HepG2 (cell line): ENCODE measurements around the gene ADCYAP1R1. TPM values are rescaled to one million over a fixed set of nuclear protein-coding genes. Genes with fewer than 3 reads are reported as not detected.

ENCODE experiments used
- ATAC-seq: fragments of 200-7000 bp; cut with Tn5 transposase; 3 replicates; pipeline ENCODE4 v1.9.1; 2020; ENCODE audit warnings: mild to moderate bottlenecking, moderate library complexity
- Bru-seq: library from RNA; stranded (reverse); fragments of 400-500 nt; gene quantifications from one replicate; lab custom pipeline; 2021; lab: Mats Ljungman, UMichigan
- BruChase-seq, 2 experiments: library from RNA; stranded (reverse); fragments of 400-500 nt; gene quantifications; one replicate each; lab custom pipeline; 2021; lab: Mats Ljungman, UMichigan
- BruUV-seq: library from RNA; stranded (reverse); fragments of 400-500 nt; replicated peaks from 2 replicates; lab custom pipeline; 2021; lab: Mats Ljungman, UMichigan
- CTCF ChIA-PET: fragments of 300-600 bp; formaldehyde crosslinking; extraction: SDS; loops from one replicate; lab custom pipeline; 2021; ENCODE audit warnings: low total read pairs, inconsistent platforms, low intra/inter-chr PET ratio; lab: Yijun Ruan, JAX
- POLR2A ChIA-PET: fragments of 350-600 bp; sonication (Branson Sonifier 250); formaldehyde crosslinking; loops from one replicate; lab custom pipeline; 2020; ENCODE audit warnings: antibody characterized with exemption, inconsistent platforms; lab: Yijun Ruan, JAX
- DNase-seq: peaks from one replicate; pipeline ENCODE4 v3.0.0-alpha.2; 2015; ENCODE audit warnings: low spot score
- FAIRE-seq: peaks from 3 replicates; lab custom pipeline; 2011; peaks lifted over from hg19 to GRCh38; lab: Jason Lieb, UNC
- H2AFZ ChIP-seq: one replicate; pipeline ENCODE4 v1.6.1; 2011; ENCODE audit warnings: low read length, inconsistent platforms
- H3K27ac ChIP-seq: fragments of 300-600 bp; 3 replicates; pipeline ENCODE4 v1.8.0; 2011; ENCODE audit warnings: mixed run types, mild to moderate bottlenecking, mixed read lengths, low read length, inconsistent platforms; ENCODE audit not compliant: insufficient read depth; ENCODE audit errors: extremely low read length
- H3K27me3 ChIP-seq, 2 experiments: fragments of 200-600 bp in 1 of 2; 2 replicates in 1 of 2; 3 replicates in 1 of 2; pipeline versions ENCODE4 v1.6.0 to v1.8.0; 2011; ENCODE audit warnings: low read length in 2 of 2, mild to moderate bottlenecking in 2 of 2, moderate library complexity in 2 of 2, inconsistent platforms in 1 of 2; ENCODE audit not compliant: insufficient read depth in 2 of 2, control insufficient read depth in 1 of 2
- H3K36me3 ChIP-seq, 2 experiments: fragments of 200-600 bp in 1 of 2; replicated peaks in 1 of 2; 2 replicates in 1 of 2; 3 replicates in 1 of 2; pipeline versions ENCODE4 v1.5.1 to v1.8.0; 2011; ENCODE audit warnings: low read length in 2 of 2, inconsistent platforms in 1 of 2; ENCODE audit not compliant: insufficient read depth in 2 of 2, control insufficient read depth in 1 of 2
- H3K4me1 ChIP-seq: 2 replicates; pipeline ENCODE4 v1.5.1; 2012; ENCODE audit warnings: low read length, inconsistent platforms; ENCODE audit not compliant: insufficient read depth
- H3K4me2 ChIP-seq: 2 replicates; pipeline ENCODE4 v1.6.0; 2011; ENCODE audit warnings: low read depth, low read length, inconsistent platforms
- H3K4me3 ChIP-seq, 3 experiments: fragments of 200-600 bp in 1 of 3; sonication (generic), shearing (Covaris generic) in 1 of 3; replicated peaks in 1 of 3; 2 replicates each; pipeline ENCODE4 v1.5.1; 2011 to 2016; ENCODE audit warnings: low read length in 3 of 3, inconsistent platforms in 2 of 3, low read depth in 2 of 3, mild to moderate bottlenecking in 2 of 3, control low read depth in 1 of 3, mixed read lengths in 1 of 3; ENCODE audit not compliant: insufficient read depth in 1 of 3
- H3K79me2 ChIP-seq: one replicate; pipeline ENCODE4 v1.6.1; 2011; ENCODE audit warnings: low read length, inconsistent platforms; ENCODE audit not compliant: insufficient read depth
- H3K9ac ChIP-seq: 2 replicates; pipeline ENCODE4 v1.6.0; 2011; ENCODE audit warnings: mild to moderate bottlenecking, low read depth, low read length, inconsistent platforms; ENCODE audit not compliant: insufficient read depth
- H3K9me3 ChIP-seq: 2 replicates; pipeline ENCODE4 v1.5.1; 2012; ENCODE audit warnings: mild to moderate bottlenecking, low read length
- H4K20me1 ChIP-seq: 2 replicates; pipeline ENCODE4 v1.6.0; 2011; ENCODE audit warnings: inconsistent platforms, mild to moderate bottlenecking, low read length, moderate library complexity; ENCODE audit not compliant: insufficient read depth
- ARID2 ChIP-seq: sonication (generic); formaldehyde crosslinking; IDR thresholded peaks from 2 replicates; pipeline ENCODE4 v1.8.1; 2022; ENCODE audit warnings: mild to moderate bottlenecking, missing genetic modification reagents, borderline replicate concordance
- ATF7 ChIP-seq, 2 experiments: fragments of 450-650 bp in 1 of 2; sonication (generic) in 1 of 2; formaldehyde crosslinking in 1 of 2; IDR thresholded peaks; 2 replicates each; pipeline versions ENCODE4 v1.4.0 to v1.6.1; 2016 to 2020; ENCODE audit warnings: antibody characterized with exemption in 1 of 2, mild to moderate bottlenecking in 1 of 2, missing genetic modification reagents in 1 of 2
- KDM1A ChIP-seq: IDR thresholded peaks from 2 replicates; pipeline ENCODE4 v1.6.1; 2016; ENCODE audit warnings: missing compliant biosample characterization
- NR3C1 ChIP-seq: sonication (generic); formaldehyde crosslinking; IDR thresholded peaks from 2 replicates; pipeline ENCODE4 v1.4.0; 2020; ENCODE audit warnings: missing genetic modification reagents
- PHB2 ChIP-seq: fragments of 450-650 bp; IDR thresholded peaks from 2 replicates; pipeline ENCODE4 v1.6.1; 2018; ENCODE audit not compliant: partially characterized antibody
- ZKSCAN1 ChIP-seq: fragments of 150-350 bp; IDR thresholded peaks from 2 replicates; pipeline ENCODE4 v1.6.1; 2014; ENCODE audit warnings: low read length
- ZNF256 ChIP-seq: sonication (generic); formaldehyde crosslinking; conservative IDR thresholded peaks from 2 replicates; pipeline ENCODE4 v1.4.0; 2020; ENCODE audit warnings: missing genetic modification reagents
- ZNF335 ChIP-seq: sonication (generic); formaldehyde crosslinking; IDR thresholded peaks from 2 replicates; pipeline ENCODE4 v1.4.0; 2020; ENCODE audit warnings: missing genetic modification reagents
- ZNF567 ChIP-seq: sonication (generic); formaldehyde crosslinking; IDR thresholded peaks from 2 replicates; pipeline ENCODE4 v1.8.1; 2023; ENCODE audit warnings: mild to moderate bottlenecking, missing genetic modification reagents, borderline replicate concordance
- WGBS: methylation state at CpG from one replicate; pipeline ENCODE4 v1.1.6; 2017; ENCODE audit warnings: low lambda C conversion rate; 5-methylcytosine and 5-hydroxymethylcytosine counted together
- in situ Hi-C: cut with HindIII; loops from 2 replicates; pipeline ENCODE4 v1.10.0; 2017; ENCODE audit warnings: low pct_unique_long_range_greater_than_20kb; ENCODE audit not compliant: extremely low pct_ligation_motif_present
- intact Hi-C: fragments of 100-400 bp; cut with micrococcal nuclease; formaldehyde crosslinking; loops from one replicate; pipeline ENCODE4 v1.10.0; 2022; ENCODE audit not compliant: unreplicated experiment
- long read RNA-seq, 2 experiments: library from RNA in 1 of 2; library from polyadenylated mRNA in 1 of 2; stranded (forward) in 1 of 2; unstranded in 1 of 2; transcript quantifications; one replicate each; pipeline ENCODE4 v2.0.0, GENCODE V29; 2019 to 2022
- polyA minus RNA-seq, 3 experiments: library from RNA; depleted of rRNA, polyadenylated mRNA; stranded (reverse); fragments of >200 nt; gene quantifications; 2 replicates each; pipeline ENCODE4 v1.2.3, GENCODE V29; 2011; ENCODE audit warnings: low replicate concordance in 1 of 3
- polyA plus RNA-seq, 8 experiments: library from polyadenylated mRNA; depleted of rRNA in 3 of 8; stranded (reverse) in 7 of 8; unstranded in 1 of 8; fragments of >200 nt; fragmentation: Illumina TruSeq in 4 of 8; extraction: Trizol in 4 of 8; gene quantifications; 2 replicates each; pipeline versions ENCODE4 v1.2.1 to v1.2.3, GENCODE V29; 2011 to 2016; ENCODE audit warnings: low read depth in 4 of 8, missing spikeins in 1 of 8, mixed read lengths in 1 of 8; ENCODE audit not compliant: insufficient read depth in 1 of 8
- total RNA-seq, 5 experiments: library from RNA; depleted of rRNA; stranded (reverse); fragments of >200 nt; fragmentation: Illumina TruSeq; extraction: Trizol; gene quantifications; 2 replicates each; pipeline ENCODE4 v1.2.3, GENCODE V29; 2016; ENCODE audit warnings: low read depth in 1 of 5
- TF ChIP-seq, protein P1 (sequence below): IDR thresholded peaks from 2 replicates; pipeline ENCODE4 v1.6.1; 2016; ENCODE audit warnings: missing biosample characterization, missing genetic modification reagents, low read depth
- TF ChIP-seq, protein P2 (sequence below): sonication (generic); formaldehyde crosslinking; IDR thresholded peaks from 2 replicates; pipeline ENCODE4 v1.5.1; 2020; ENCODE audit warnings: mild to moderate bottlenecking, missing genetic modification reagents
- TF ChIP-seq, protein P3 (sequence below): IDR thresholded peaks from 2 replicates; pipeline ENCODE4 v1.6.1; 2018; ENCODE audit warnings: missing genetic modification reagents, mild to moderate bottlenecking, missing compliant biosample characterization
- TF ChIP-seq, protein P4 (sequence below): IDR thresholded peaks from 2 replicates; pipeline ENCODE4 v1.6.1; 2016; ENCODE audit warnings: low read depth, borderline replicate concordance

The ADCYAP1R1 gene
- total RNA-seq (2016; rRNA removed; fragmentation: Illumina TruSeq; extraction: Trizol) (not detected in 2 replicates), polyA plus RNA-seq (2011; rRNA removed) (not detected in 2 replicates), polyA minus RNA-seq (2011; rRNA and poly(A)+ RNA removed; ENCODE audit: low replicate concordance) (0.02 TPM in 1 of 2 replicates, not detected in the other), Bru-seq, nascent RNA (not detected), BruChase-seq, experiment 1, labeled RNA remaining after a 6-hour chase (not detected), BruChase-seq, experiment 2, labeled RNA remaining after a 2-hour chase (not detected)
- total RNA-seq (2016; cell fraction: cytosol; rRNA removed; fragmentation: Illumina TruSeq; extraction: Trizol; ENCODE audit: low read depth) = not detected in 2 replicates
- total RNA-seq (2016; cell fraction: insoluble cytoplasmic fraction; rRNA removed; fragmentation: Illumina TruSeq; extraction: Trizol) = not detected in 2 replicates
- total RNA-seq (2016; cell fraction: membrane; rRNA removed; fragmentation: Illumina TruSeq; extraction: Trizol) = not detected in 2 replicates
- total RNA-seq (2016; cell fraction: nucleus; rRNA removed; fragmentation: Illumina TruSeq; extraction: Trizol) = not detected in 2 replicates
- polyA plus RNA-seq (2011; cell fraction: cytosol; rRNA removed) = not detected in 2 replicates
- not detected in 2 replicates for polyA plus RNA-seq (2011; cell fraction: nucleus; rRNA removed)
- not detected in 2 replicates for polyA plus RNA-seq (2012)
- polyA plus RNA-seq (2016; cell fraction: cytosol; fragmentation: Illumina TruSeq; extraction: Trizol; ENCODE audit: low read depth) = not detected in 2 replicates
- not detected in 2 replicates for polyA plus RNA-seq (2016; cell fraction: insoluble cytoplasmic fraction; fragmentation: Illumina TruSeq; extraction: Trizol; ENCODE audit: low read depth)
- not detected in 2 replicates for polyA plus RNA-seq (2016; cell fraction: membrane; fragmentation: Illumina TruSeq; extraction: Trizol; ENCODE audit: low read depth)
- polyA plus RNA-seq (2016; cell fraction: nucleus; fragmentation: Illumina TruSeq; extraction: Trizol; ENCODE audit: insufficient read depth, low read depth) = not detected in 2 replicates
- not detected in 2 replicates for polyA minus RNA-seq (2011; cell fraction: cytosol; rRNA and poly(A)+ RNA removed)
- not detected in 2 replicates for polyA minus RNA-seq (2011; cell fraction: nucleus; rRNA and poly(A)+ RNA removed)
- long read RNA-seq, experiment 1 = 0 reads
- long read RNA-seq, experiment 2 = 0 reads

DNA sequence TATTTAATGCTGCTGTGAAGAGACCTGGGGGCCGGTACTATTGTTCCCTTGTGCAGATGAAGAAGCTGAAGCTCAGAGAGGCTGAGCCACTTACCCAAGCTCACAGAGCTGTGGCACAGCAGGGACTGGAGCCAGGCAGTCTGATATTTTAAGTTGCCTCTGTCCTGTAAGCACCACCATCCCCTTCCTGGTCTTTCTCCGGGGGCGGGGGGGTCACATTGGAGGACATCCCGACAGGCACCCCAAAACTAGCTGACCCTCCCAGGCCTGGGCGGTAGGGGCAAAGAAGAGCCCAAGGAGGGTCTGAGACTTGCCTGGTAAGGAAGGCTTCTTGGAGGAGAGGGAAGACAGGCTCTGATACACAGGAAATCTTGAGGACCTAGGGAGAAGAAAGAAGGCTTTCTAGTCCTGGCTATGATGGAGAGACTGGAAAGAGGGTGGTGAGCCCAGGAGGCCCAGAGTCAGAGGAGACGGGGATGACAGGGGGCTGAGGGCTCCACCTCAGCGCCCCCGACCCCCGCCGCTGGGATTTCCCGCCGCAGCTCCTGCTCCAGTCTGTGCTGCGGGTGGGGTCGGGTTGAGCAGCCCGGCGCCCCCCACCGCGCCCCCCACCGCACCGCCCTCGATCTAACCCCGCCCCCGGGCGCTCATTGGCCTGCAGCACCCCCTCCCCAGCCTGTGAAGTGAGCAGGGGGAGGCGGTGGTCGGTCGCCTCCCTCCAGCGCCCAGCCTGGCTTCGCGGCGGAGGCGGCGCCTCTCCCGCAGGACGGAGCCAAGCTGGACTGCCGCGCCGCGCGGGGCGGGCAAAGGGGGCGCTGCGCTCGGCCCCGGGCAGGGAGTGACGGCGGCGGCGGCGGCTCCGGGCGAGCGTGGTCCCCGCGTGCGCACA is at the start of gene ADCYAP1R1:
Gene ADCYAP1R1 (plus strand): TSS at position 711 of the 889 bp plus-strand sequence. CDS start 10,957 bp downstream, outside the sequence.
- intact Hi-C loops (no loop called here), in situ Hi-C loops (no loop called here)
- Histone ChIP-seq H4K20me1 (no peaks in the 10 kb centered on the region), H3K27ac (no peak within 1 kb of the TSS), H3K27me3 (peaks cover 3 to 37% of the 10 kb centered on the region in 2 experiments; a peak in 4 of 5 replicates), H3K4me3 (no peak within 1 kb of the TSS), H3K36me3 (no peaks in the 10 kb centered on the region), H3K4me1 (no peaks in the 10 kb centered on the region), H3K79me2 (no peaks in the 10 kb centered on the region), H3K9ac (no peak within 1 kb of the TSS), H3K9me3 (no peaks in the 10 kb centered on the region), H3K4me2 (no peak within 1 kb of the TSS), H2AFZ (no peak within 1 kb of the TSS)
- 16% methylated on average over 7 of the region's 56 CpGs for WGBS
- ChIA-PET CTCF (no interaction called here), POLR2A (no interaction called here)
- BruUV-seq = no TSS peak
- DNase-seq = no peak
- no peak for FAIRE-seq
- no peak for ATAC-seq
- no peak for TF ChIP-seq ZNF256
- TF ChIP-seq ZNF335 (CRISPR knock-in tag) = no peak
- no peak for TF ChIP-seq ATF7 (IDR thresholded peaks at IDR 0.05)
- TF ChIP-seq ATF7 (CRISPR knock-in tag; IDR thresholded peaks at IDR 0.05) = no peak
- TF ChIP-seq ARID2 (CRISPR knock-in tag) = no peak
- TF ChIP-seq, protein P1, sequence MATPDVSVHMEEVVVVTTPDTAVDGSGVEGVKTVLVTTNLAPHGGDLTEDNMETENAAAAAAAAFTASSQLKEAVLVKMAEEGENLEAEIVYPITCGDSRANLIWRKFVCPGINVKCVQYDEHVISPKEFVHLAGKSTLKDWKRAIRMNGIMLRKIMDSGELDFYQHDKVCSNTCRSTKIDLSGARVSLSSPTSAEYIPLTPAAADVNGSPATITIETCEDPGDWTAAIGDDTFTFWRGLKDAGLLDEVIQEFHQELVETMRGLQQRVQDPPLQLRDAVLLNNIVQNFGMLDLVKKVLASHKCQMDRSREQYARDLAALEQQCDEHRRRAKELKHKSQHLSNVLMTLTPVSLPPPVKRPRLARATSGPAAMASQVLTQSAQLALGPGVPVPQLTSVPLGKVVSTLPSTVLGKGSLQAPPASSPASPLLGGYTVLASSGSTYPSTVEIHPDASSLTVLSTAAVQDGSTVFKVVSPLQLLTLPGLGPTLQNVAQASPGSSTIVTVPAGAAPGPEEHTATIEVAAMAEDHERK = no peak
- TF ChIP-seq, protein P2, sequence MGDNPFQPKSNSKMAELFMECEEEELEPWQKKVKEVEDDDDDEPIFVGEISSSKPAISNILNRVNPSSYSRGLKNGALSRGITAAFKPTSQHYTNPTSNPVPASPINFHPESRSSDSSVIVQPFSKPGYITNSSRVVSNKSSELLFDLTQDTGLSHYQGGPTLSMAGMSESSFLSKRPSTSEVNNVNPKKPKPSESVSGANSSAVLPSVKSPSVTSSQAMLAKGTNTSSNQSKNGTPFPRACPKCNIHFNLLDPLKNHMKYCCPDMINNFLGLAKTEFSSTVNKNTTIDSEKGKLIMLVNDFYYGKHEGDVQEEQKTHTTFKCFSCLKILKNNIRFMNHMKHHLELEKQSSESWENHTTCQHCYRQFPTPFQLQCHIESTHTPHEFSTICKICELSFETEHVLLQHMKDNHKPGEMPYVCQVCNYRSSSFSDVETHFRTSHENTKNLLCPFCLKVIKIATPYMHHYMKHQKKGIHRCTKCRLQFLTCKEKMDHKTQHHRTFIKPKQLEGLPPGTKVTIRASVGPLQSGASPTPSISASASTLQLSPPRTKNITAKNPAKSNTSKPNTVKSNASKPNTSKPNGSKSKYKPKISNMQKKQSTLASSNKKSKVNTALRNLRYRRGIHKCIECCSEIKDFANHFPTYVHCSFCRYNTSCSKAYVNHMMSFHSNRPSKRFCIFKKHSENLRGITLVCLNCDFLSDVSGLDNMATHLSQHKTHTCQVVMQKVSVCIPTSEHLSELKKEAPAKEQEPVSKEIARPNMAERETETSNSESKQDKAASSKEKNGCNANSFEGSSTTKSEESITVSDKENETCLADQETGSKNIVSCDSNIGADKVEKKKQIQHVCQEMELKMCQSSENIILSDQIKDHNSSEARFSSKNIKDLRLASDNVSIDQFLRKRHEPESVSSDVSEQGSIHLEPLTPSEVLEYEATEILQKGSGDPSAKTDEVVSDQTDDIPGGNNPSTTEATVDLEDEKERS (CRISPR knock-in tag) = no peak
- TF ChIP-seq, protein P3, sequence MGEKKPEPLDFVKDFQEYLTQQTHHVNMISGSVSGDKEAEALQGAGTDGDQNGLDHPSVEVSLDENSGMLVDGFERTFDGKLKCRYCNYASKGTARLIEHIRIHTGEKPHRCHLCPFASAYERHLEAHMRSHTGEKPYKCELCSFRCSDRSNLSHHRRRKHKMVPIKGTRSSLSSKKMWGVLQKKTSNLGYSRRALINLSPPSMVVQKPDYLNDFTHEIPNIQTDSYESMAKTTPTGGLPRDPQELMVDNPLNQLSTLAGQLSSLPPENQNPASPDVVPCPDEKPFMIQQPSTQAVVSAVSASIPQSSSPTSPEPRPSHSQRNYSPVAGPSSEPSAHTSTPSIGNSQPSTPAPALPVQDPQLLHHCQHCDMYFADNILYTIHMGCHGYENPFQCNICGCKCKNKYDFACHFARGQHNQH (CRISPR knock-in tag) = no peak
- no peak for TF ChIP-seq PHB2
- TF ChIP-seq KDM1A (CRISPR knock-in tag) = no peak
- no peak for TF ChIP-seq NR3C1 (CRISPR knock-in tag)
- TF ChIP-seq ZNF567 (CRISPR knock-in tag) = no peak
- TF ChIP-seq ZKSCAN1 = no peak
- TF ChIP-seq, protein P4, sequence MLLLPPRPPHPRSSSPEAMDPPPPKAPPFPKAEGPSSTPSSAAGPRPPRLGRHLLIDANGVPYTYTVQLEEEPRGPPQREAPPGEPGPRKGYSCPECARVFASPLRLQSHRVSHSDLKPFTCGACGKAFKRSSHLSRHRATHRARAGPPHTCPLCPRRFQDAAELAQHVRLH (CRISPR knock-in tag) = no peak
